ENCODE measurements around the gene RNF133.
A peak's percentile ranks its signal among the peaks of the same experiment; 100 is the strongest.

The RNF133 gene

GRCh38 chr7:122686360-122686878 lies 12.5 kb downstream of the RNF133 start:
- TF ChIP-seq CREB1 (IDR thresholded peaks at IDR 0.05; ENCODE audit: low read depth) (no peak), USF1 (IDR thresholded peaks at IDR 0.05) (no peak), FOXM1 (IDR thresholded peaks at IDR 0.05; ENCODE audit: borderline replicate concordance, low read depth) (no peak)

- no peak for TF ChIP-seq TCF12 (IDR thresholded peaks at IDR 0.05; ENCODE audit: low read depth)
- no peak for TF ChIP-seq FOXM1 (IDR thresholded peaks at IDR 0.05; ENCODE audit: borderline replicate concordance, low read depth)
- TF ChIP-seq RAD21 (IDR thresholded peaks at IDR 0.05; ENCODE audit: low read depth) = no peak
- TF ChIP-seq REST (IDR thresholded peaks at IDR 0.05; ENCODE audit: low read depth) = no peak
- TF ChIP-seq USF1 (IDR thresholded peaks at IDR 0.05) = no peak
- TF ChIP-seq EP300 (IDR thresholded peaks at IDR 0.05; ENCODE audit: borderline replicate concordance) = no peak
- no peak for TF ChIP-seq ZBTB7A (IDR thresholded peaks at IDR 0.05; ENCODE audit: low read depth)
- TF ChIP-seq TEAD4 (IDR thresholded peaks at IDR 0.05) = no peak
- no peak for TF ChIP-seq MAX (IDR thresholded peaks at IDR 0.05)
- no peak for TF ChIP-seq TAF1 (IDR thresholded peaks at IDR 0.05; ENCODE audit: low read depth)
- no peak for TF ChIP-seq CEBPB (IDR thresholded peaks at IDR 0.05)
- TF ChIP-seq NFIC (IDR thresholded peaks at IDR 0.05) = no peak
- no peak for TF ChIP-seq CREB1 (IDR thresholded peaks at IDR 0.05; ENCODE audit: low read depth)
- no peak for TF ChIP-seq EGR1 (IDR thresholded peaks at IDR 0.05)
- TF ChIP-seq YY1 (IDR thresholded peaks at IDR 0.05; ENCODE audit: low read depth) = no peak
Measured at GRCh38 chr7:122684504-122684903, 14.4 kb downstream of the RNF133 start.

GRCh38 chr7:122682815-122683550 lies 15.9 kb downstream of the RNF133 start:
- TF ChIP-seq FOXM1 (IDR thresholded peaks at IDR 0.05; ENCODE audit: borderline replicate concordance, low read depth) (no peak), MAX (IDR thresholded peaks at IDR 0.05) (no peak)

GRCh38 chr7:122679813-122680212 lies 19.1 kb downstream of the RNF133 start:
- TF ChIP-seq USF1 (IDR thresholded peaks at IDR 0.05) (no peak), RAD21 (IDR thresholded peaks at IDR 0.05; ENCODE audit: low read depth) (no peak), ZBTB7A (IDR thresholded peaks at IDR 0.05; ENCODE audit: low read depth) (no peak), TCF12 (IDR thresholded peaks at IDR 0.05; ENCODE audit: low read depth) (no peak), EGR1 (IDR thresholded peaks at IDR 0.05) (no peak), CEBPB (IDR thresholded peaks at IDR 0.05) (no peak), CREB1 (IDR thresholded peaks at IDR 0.05; ENCODE audit: low read depth) (no peak), TAF1 (IDR thresholded peaks at IDR 0.05; ENCODE audit: low read depth) (no peak), MAX (IDR thresholded peaks at IDR 0.05) (no peak)

GRCh38 chr7:122679269-122679709 lies 19.6 kb downstream of the RNF133 start:
- TF ChIP-seq MAX (IDR thresholded peaks at IDR 0.05) = 0 out of 2 replicates have a peak, but pooled peaks have one; percentile 40
- peak; percentile 46 for TF ChIP-seq CEBPB (IDR thresholded peaks at IDR 0.05)
- TF ChIP-seq TEAD4 (IDR thresholded peaks at IDR 0.05) = peak; percentile 32; the same call in 1 of the 2 replicates

GRCh38 chr7:122677149-122677548 lies 21.8 kb downstream of the RNF133 start:
- TF ChIP-seq RAD21 (IDR thresholded peaks at IDR 0.05; ENCODE audit: low read depth) = no peak
- TF ChIP-seq ZBTB7A (IDR thresholded peaks at IDR 0.05; ENCODE audit: low read depth) = no peak
- no peak for TF ChIP-seq YY1 (IDR thresholded peaks at IDR 0.05; ENCODE audit: low read depth)
- TF ChIP-seq TEAD4 (IDR thresholded peaks at IDR 0.05) = no peak
- TF ChIP-seq CREB1 (IDR thresholded peaks at IDR 0.05; ENCODE audit: low read depth) = no peak
- no peak for TF ChIP-seq MAX (IDR thresholded peaks at IDR 0.05)
- TF ChIP-seq EP300 (IDR thresholded peaks at IDR 0.05; ENCODE audit: borderline replicate concordance) = no peak
- no peak for TF ChIP-seq FOXM1 (IDR thresholded peaks at IDR 0.05; ENCODE audit: borderline replicate concordance, low read depth)
- TF ChIP-seq EGR1 (IDR thresholded peaks at IDR 0.05) = no peak
- no peak for TF ChIP-seq NFIC (IDR thresholded peaks at IDR 0.05)
- no peak for TF ChIP-seq TAF1 (IDR thresholded peaks at IDR 0.05; ENCODE audit: low read depth)

GRCh38 chr7:122676466-122676865 lies 22.5 kb downstream of the RNF133 start:
- no peak for TF ChIP-seq NFIC (IDR thresholded peaks at IDR 0.05)
- TF ChIP-seq EGR1 (IDR thresholded peaks at IDR 0.05) = no peak
- TF ChIP-seq TAF1 (IDR thresholded peaks at IDR 0.05; ENCODE audit: low read depth) = no peak
- no peak for TF ChIP-seq RAD21 (IDR thresholded peaks at IDR 0.05; ENCODE audit: low read depth)
- TF ChIP-seq CREB1 (IDR thresholded peaks at IDR 0.05; ENCODE audit: low read depth) = no peak
- TF ChIP-seq EP300 (IDR thresholded peaks at IDR 0.05; ENCODE audit: borderline replicate concordance) = no peak
- no peak for TF ChIP-seq REST (IDR thresholded peaks at IDR 0.05; ENCODE audit: low read depth)
- no peak for TF ChIP-seq CEBPB (IDR thresholded peaks at IDR 0.05)
- TF ChIP-seq ZBTB7A (IDR thresholded peaks at IDR 0.05; ENCODE audit: low read depth) = no peak
- TF ChIP-seq FOXM1 (IDR thresholded peaks at IDR 0.05; ENCODE audit: borderline replicate concordance, low read depth) = no peak
- TF ChIP-seq TEAD4 (IDR thresholded peaks at IDR 0.05) = no peak
- TF ChIP-seq USF1 (IDR thresholded peaks at IDR 0.05) = no peak

Measured in Ishikawa (cell line).